ENCODE data around the gene JPT2. TPM values are rescaled to one million over a fixed set of nuclear protein-coding genes. Genes with fewer than 3 reads are reported as not detected.
"Not testable (repeated sequence)": the region's sequence is repeated elsewhere in the genome, so short reads cannot be mapped to it uniquely, and the experiment has no call there.

Gene JPT2
- total RNA-seq, 4 donors from 2014 or later: 8.7 to 28.2 (median 15.9) TPM

- DNase-seq (no peak), ATAC-seq (no peak)
- no peak for TF ChIP-seq CTCF (IDR thresholded peaks at IDR 0.05 in 4 of 5, conservative IDR thresholded peaks at IDR 0.05 in 1 of 5)
- TF ChIP-seq POLR2A (IDR thresholded peaks at IDR 0.05): no peak
- H3K27me3 ChIP-seq: no peaks in the 10 kb centered on the region
- in situ Hi-C loops (cut with MboI; ENCODE audit: low sequenced_read_pairs in 4 of 4) (no loop called here), intact Hi-C loops (cut with DNase I; ENCODE audit: low total_unique reads) (loop anchor here (10.0 kb wide), 1 partner anchor 207 kb away; the partner anchor contains the start of gene TELO2)
- no peak overlapping the region for H3K27ac ChIP-seq
- no peak overlapping the region for H3K4me3 ChIP-seq
- H3K36me3 ChIP-seq: peaks cover 0 to 13% of the 10 kb centered on the region in 2 donors
- no peaks in the 10 kb centered on the region for H3K9me3 ChIP-seq
- peaks cover 6 to 7% of the 10 kb centered on the region in 2 donors for H3K4me1 ChIP-seq
These were observed 23.3 kb downstream of the JPT2 start for GRCh38 chr16:1701216-1701878.

GRCh38 chr16:1705324-1705687 is 27.2 kb downstream of the JPT2 start:
- H3K36me3 ChIP-seq; H3K27me3 ChIP-seq; H3K9me3 ChIP-seq; in situ Hi-C loops (cut with MboI; ENCODE audit: low sequenced_read_pairs in 4 of 4): not testable (repeated sequence)
- Histone ChIP-seq H3K4me1 (peaks cover 28 to 31% of the 10 kb centered on the region in 2 donors), H3K27ac (peak overlapping the region; percentile 89 to 94 (median 92)), H3K4me3 (peak overlapping the region; percentile 84 to 96 (median 88))
- intact Hi-C loops (cut with DNase I; ENCODE audit: low total_unique reads): loop anchor here (5.0 to 10.0 kb wide), 3 partner anchors 77 to 283 kb away; partner anchors contain the start of genes NUBP2, SPSB3, TELO2 and UQCC4
- DNase-seq (peak; percentile 7 to 52), ATAC-seq (peak; percentile 21 to 27)

GRCh38 chr16:1705688-1706385 is 27.8 kb downstream of the JPT2 start, which contains the start of gene MAPK8IP3:
MAPK8IP3 (plus strand) TSS chr16:1706195; CDS start chr16:1706340, 145 bp downstream.
- H3K27ac ChIP-seq: peak within 1 kb of the TSS; percentile 89 to 94 (median 92)
- peak; percentile 86 to 91 for ATAC-seq
- H3K4me3 ChIP-seq: peak within 1 kb of the TSS; percentile 85 to 96 (median 88)
- TF ChIP-seq CTCF (IDR thresholded peaks at IDR 0.05 in 4 of 5, conservative IDR thresholded peaks at IDR 0.05 in 1 of 5) (peak; percentile 68 to 100 (median 100)), POLR2A (IDR thresholded peaks at IDR 0.05) (peak; percentile 97 to 99)
- intact Hi-C loops (cut with DNase I; ENCODE audit: low total_unique reads) (loop anchor here (1.0 to 10.0 kb wide), 6 partner anchors 28 to 284 kb away; partner anchors contain the start of genes CRAMP1, FAHD1, HAGH and IFT140), in situ Hi-C loops (cut with MboI; ENCODE audit: low sequenced_read_pairs in 4 of 4) (no loop called here)
- DNase-seq: peak; percentile 75 to 88
- peaks cover 28 to 31% of the 10 kb centered on the region in 2 donors for H3K4me1 ChIP-seq
- H3K9me3 ChIP-seq: no peaks in the 10 kb centered on the region
- H3K27me3 ChIP-seq: no peaks in the 10 kb centered on the region
- H3K36me3 ChIP-seq: no peaks in the 10 kb centered on the region

- no peak for TF ChIP-seq CTCF (IDR thresholded peaks at IDR 0.05 in 4 of 5, conservative IDR thresholded peaks at IDR 0.05 in 1 of 5)
- no peak for TF ChIP-seq POLR2A (IDR thresholded peaks at IDR 0.05)
- H3K36me3 ChIP-seq: no peaks in the 10 kb centered on the region
- DNase-seq (peak; percentile 12 to 35), ATAC-seq (peak; percentile 32 to 40)
- peaks cover 31 to 32% of the 10 kb centered on the region in 2 donors for H3K4me1 ChIP-seq
- H3K9me3 ChIP-seq: no peaks in the 10 kb centered on the region
- no peaks in the 10 kb centered on the region for H3K27me3 ChIP-seq
- in situ Hi-C loops (cut with MboI; ENCODE audit: low sequenced_read_pairs in 4 of 4): no loop called here
- intact Hi-C loops (cut with DNase I; ENCODE audit: low total_unique reads): loop anchor here (1.0 to 10.0 kb wide), 6 partner anchors 28 to 284 kb away; partner anchors contain the start of genes CRAMP1, FAHD1, HAGH and IFT140
- H3K27ac ChIP-seq: peak overlapping the region; percentile 89 to 94 (median 92)
- peak overlapping the region; percentile 85 to 96 (median 88) for H3K4me3 ChIP-seq
These were observed 28.5 kb downstream of the JPT2 start for GRCh38 chr16:1706386-1707192.

Measured in gastrocnemius medialis (tissue), 4 donors.